Endodermal cell (in vitro differentiated cells): ENCODE measurements around the gene ODF4. TPM values are rescaled to one million over a fixed set of nuclear protein-coding genes. Genes with fewer than 3 reads are reported as not detected.

Source experiments
- DNase-seq: peaks from one replicate; pipeline ENCODE4 v3.0.0-alpha.2; 2017
- H3K27ac ChIP-seq: 2 replicates; pipeline ENCODE4 v1.5.1; 2013; ENCODE audit warnings: mild to moderate bottlenecking, low read depth, low read length, moderate library complexity
- H3K27me3 ChIP-seq: 2 replicates; pipeline ENCODE4 v1.6.1; 2013; ENCODE audit warnings: mild to moderate bottlenecking, low read length, moderate library complexity; ENCODE audit not compliant: insufficient read depth, control insufficient read depth, poor library complexity, severe bottlenecking
- H3K36me3 ChIP-seq: 2 replicates; pipeline ENCODE4 v1.7.0; 2013; ENCODE audit warnings: mild to moderate bottlenecking, low read length, moderate library complexity; ENCODE audit not compliant: control insufficient read depth, insufficient read depth
- H3K4me1 ChIP-seq: one replicate; pipeline ENCODE4 v1.7.0; 2013; ENCODE audit warnings: low read length; ENCODE audit not compliant: control insufficient read depth, insufficient read depth
- H3K4me3 ChIP-seq: 2 replicates; pipeline ENCODE4 v1.5.1; 2013; ENCODE audit warnings: mild to moderate bottlenecking, low read length, moderate library complexity
- H3K9ac ChIP-seq: 2 replicates; pipeline ENCODE4 v1.6.1; 2013; ENCODE audit warnings: mild to moderate bottlenecking, low read length, moderate library complexity; ENCODE audit not compliant: poor library complexity, severe bottlenecking; ENCODE audit errors: extremely low read depth
- H3K9me3 ChIP-seq: 2 replicates; pipeline ENCODE4 v1.6.1; 2013; ENCODE audit warnings: mild to moderate bottlenecking, low read length, moderate library complexity; ENCODE audit not compliant: control insufficient read depth
- H3K27ac Mint-ChIP-seq: 2 replicates; pipeline ENCODE4 v1.8.0; 2020; ENCODE audit warnings: mixed read lengths
- H3K27me3 Mint-ChIP-seq: 2 replicates; pipeline ENCODE4 v1.8.0; 2021; ENCODE audit warnings: mild to moderate bottlenecking, mixed read lengths; ENCODE audit not compliant: insufficient read depth
- H3K36me3 Mint-ChIP-seq: 2 replicates; pipeline ENCODE4 v1.8.0; 2020; ENCODE audit warnings: low read depth, mixed read lengths
- H3K4me1 Mint-ChIP-seq: 2 replicates; pipeline ENCODE4 v1.8.0; 2020; ENCODE audit warnings: mixed read lengths
- H3K4me3 Mint-ChIP-seq: 2 replicates; pipeline ENCODE4 v1.8.0; 2020; ENCODE audit warnings: mild to moderate bottlenecking, moderate library complexity, mixed read lengths
- H3K9me3 Mint-ChIP-seq: 2 replicates; pipeline ENCODE4 v1.8.0; 2020; ENCODE audit warnings: mild to moderate bottlenecking, mixed read lengths
- WGBS, 2 experiments: methylation state at CpG; one replicate each; pipeline versions ENCODE4 v1.1.5 to v1.1.7; 2013; ENCODE audit warnings: missing lambda C conversion rate in 2 of 2, mixed read lengths in 1 of 2; ENCODE audit not compliant: insufficient coverage in 1 of 2, insufficient read length in 1 of 2; 5-methylcytosine and 5-hydroxymethylcytosine counted together
- total RNA-seq, 2 donors: library from RNA; stranded (reverse); fragmentation: NEBNext Ultra II Directional in 1 of 2; extraction: Animal tissue kit (Norgen Biotek cat#: 25700) in 1 of 2; gene quantifications; 2 replicates in 1 of 2; 3 replicates in 1 of 2; pipeline ENCODE4 v1.2.1, GENCODE V29; 2021
- TF ChIP-seq, protein P1 (sequence below): fragments of 200-600 bp; sonication (generic); conservative IDR thresholded peaks from 2 replicates; pipeline ENCODE4 v1.5.0; 2021; ENCODE audit warnings: antibody characterized with exemption, mild to moderate bottlenecking

ODF4 gene
- total RNA-seq, 2 donors from 2014 or later: not detected

DNA sequence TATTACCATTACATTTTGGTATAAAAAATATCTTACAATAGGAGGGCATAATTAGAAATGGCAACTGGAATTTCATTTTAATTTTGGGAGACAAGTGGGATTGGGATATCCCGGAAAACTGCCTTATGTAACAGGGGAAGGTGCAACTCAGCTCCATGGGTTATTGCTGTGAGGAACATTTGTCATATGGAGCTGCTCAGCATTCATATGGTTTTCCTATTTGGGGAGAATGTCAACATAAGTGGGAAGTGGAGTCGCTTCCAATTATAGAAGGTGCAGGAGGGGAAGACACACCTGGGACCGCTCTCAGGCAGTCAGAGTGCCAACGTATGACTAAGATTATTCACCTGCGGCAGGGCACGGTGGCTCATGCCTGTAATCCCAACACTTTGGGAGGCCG lies 10.7 kb downstream of the ODF4 start:
- H3K27ac Mint-ChIP-seq: no peak overlapping the region
- no peaks in the 10 kb centered on the region for H3K27me3 Mint-ChIP-seq
- DNase-seq: no peak
- Histone ChIP-seq H3K9ac (no peak overlapping the region), H3K4me1 (peaks cover 6% of the 10 kb centered on the region), H3K27ac (no peak overlapping the region), H3K4me3 (no peak overlapping the region), H3K36me3 (no peaks in the 10 kb centered on the region), H3K27me3 (no peaks in the 10 kb centered on the region), H3K9me3 (no peaks in the 10 kb centered on the region)
- peaks cover 18% of the 10 kb centered on the region for H3K4me1 Mint-ChIP-seq
- no peak overlapping the region for H3K4me3 Mint-ChIP-seq
- no peaks in the 10 kb centered on the region for H3K36me3 Mint-ChIP-seq
- TF ChIP-seq, protein P1, sequence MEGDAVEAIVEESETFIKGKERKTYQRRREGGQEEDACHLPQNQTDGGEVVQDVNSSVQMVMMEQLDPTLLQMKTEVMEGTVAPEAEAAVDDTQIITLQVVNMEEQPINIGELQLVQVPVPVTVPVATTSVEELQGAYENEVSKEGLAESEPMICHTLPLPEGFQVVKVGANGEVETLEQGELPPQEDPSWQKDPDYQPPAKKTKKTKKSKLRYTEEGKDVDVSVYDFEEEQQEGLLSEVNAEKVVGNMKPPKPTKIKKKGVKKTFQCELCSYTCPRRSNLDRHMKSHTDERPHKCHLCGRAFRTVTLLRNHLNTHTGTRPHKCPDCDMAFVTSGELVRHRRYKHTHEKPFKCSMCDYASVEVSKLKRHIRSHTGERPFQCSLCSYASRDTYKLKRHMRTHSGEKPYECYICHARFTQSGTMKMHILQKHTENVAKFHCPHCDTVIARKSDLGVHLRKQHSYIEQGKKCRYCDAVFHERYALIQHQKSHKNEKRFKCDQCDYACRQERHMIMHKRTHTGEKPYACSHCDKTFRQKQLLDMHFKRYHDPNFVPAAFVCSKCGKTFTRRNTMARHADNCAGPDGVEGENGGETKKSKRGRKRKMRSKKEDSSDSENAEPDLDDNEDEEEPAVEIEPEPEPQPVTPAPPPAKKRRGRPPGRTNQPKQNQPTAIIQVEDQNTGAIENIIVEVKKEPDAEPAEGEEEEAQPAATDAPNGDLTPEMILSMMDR: no peak
- no peaks in the 10 kb centered on the region for H3K9me3 Mint-ChIP-seq
- 86 to 91% methylated on average over 7 of the region's 7 CpGs for WGBS, 2 experiments

DNA sequence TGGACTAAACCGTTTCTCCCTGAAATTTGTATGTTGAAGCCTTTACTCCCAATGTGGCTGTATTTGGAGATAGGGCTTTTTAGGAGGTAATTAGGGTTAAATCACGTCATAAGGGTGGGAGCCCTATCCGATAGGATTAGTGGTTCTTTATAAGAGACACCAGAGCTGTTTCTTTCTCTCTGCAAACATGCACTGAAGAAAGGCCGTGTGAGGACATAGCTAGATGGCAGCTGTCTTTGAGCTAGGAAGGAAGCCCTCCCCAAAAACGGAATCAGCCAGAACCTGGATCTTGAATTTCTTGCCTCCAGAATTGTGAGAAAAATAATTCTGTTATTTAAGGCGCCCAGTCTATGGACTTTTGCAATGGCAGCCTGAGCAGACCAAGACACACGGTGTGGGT lies 14.1 kb downstream of the ODF4 start:
- no peak for DNase-seq
- TF ChIP-seq, protein P1: no peak
- Histone ChIP-seq H3K27me3 (no peaks in the 10 kb centered on the region), H3K27ac (no peak overlapping the region), H3K4me1 (no peaks in the 10 kb centered on the region), H3K9me3 (peaks cover 4% of the 10 kb centered on the region), H3K36me3 (no peaks in the 10 kb centered on the region), H3K4me3 (no peak overlapping the region), H3K9ac (no peak overlapping the region)
- Mint-ChIP-seq H3K4me1 (peaks cover 4% of the 10 kb centered on the region), H3K9me3 (peaks cover 4% of the 10 kb centered on the region), H3K27me3 (no peaks in the 10 kb centered on the region), H3K27ac (no peak overlapping the region), H3K36me3 (peaks cover 4% of the 10 kb centered on the region), H3K4me3 (no peak overlapping the region)
- 88 to 90% methylated on average over 5 to 7 of the region's 7 CpGs for WGBS, 2 experiments

DNA sequence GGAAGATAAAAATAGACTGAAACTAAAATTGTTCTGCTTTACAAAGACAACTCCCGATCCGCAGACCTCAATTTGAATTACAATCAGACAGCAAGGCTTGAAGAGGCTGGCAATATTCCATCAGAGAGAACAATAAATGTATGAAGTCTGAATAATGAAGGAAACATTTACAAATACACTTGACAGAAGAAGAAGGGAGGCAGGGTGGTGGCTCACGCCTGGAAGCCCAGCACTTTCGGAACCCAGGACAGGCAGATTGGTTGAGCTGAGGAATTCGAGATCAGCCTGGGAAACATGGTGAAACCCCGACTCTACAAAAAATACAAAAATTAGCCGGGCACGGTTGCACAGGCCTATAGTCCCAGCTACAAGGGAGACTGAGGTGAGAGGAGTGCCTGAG lies 14.6 kb downstream of the ODF4 start:
- H3K36me3 Mint-ChIP-seq: peaks cover 4% of the 10 kb centered on the region
- H3K27me3 ChIP-seq: no peaks in the 10 kb centered on the region
- H3K36me3 ChIP-seq: no peaks in the 10 kb centered on the region
- peaks cover 4% of the 10 kb centered on the region for H3K9me3 ChIP-seq
- H3K4me3 ChIP-seq: no peak overlapping the region
- no peak overlapping the region for H3K27ac ChIP-seq
- no peak overlapping the region for H3K27ac Mint-ChIP-seq
- TF ChIP-seq, protein P1: no peak
- no peak for DNase-seq
- no peaks in the 10 kb centered on the region for H3K4me1 ChIP-seq
- no peak overlapping the region for H3K4me3 Mint-ChIP-seq
- H3K9ac ChIP-seq: no peak overlapping the region
- peaks cover 4% of the 10 kb centered on the region for H3K4me1 Mint-ChIP-seq
- WGBS, 2 experiments: 84 to 91% methylated on average over 6 to 8 of the region's 8 CpGs
- peaks cover 4% of the 10 kb centered on the region for H3K9me3 Mint-ChIP-seq
- no peaks in the 10 kb centered on the region for H3K27me3 Mint-ChIP-seq
